Neural cell (in vitro differentiated cells): ENCODE results near the gene CD164. TPM values are rescaled to one million over a fixed set of nuclear protein-coding genes. Genes with fewer than 3 reads are reported as not detected.

Source experiments
- H2AFZ ChIP-seq: fragments of 200-600, 300-800 bp; sonication (generic), shearing (Covaris generic); 2 replicates; pipeline ENCODE4 v1.6.0; 2014; ENCODE audit warnings: low read depth, mild to moderate bottlenecking, antibody characterized with exemption, low read length, moderate library complexity
- H3F3A ChIP-seq: fragments of 200-600 bp; shearing (Covaris generic); 2 replicates; pipeline ENCODE4 v1.6.1; 2016; ENCODE audit warnings: mild to moderate bottlenecking, moderate library complexity, mixed read lengths, antibody characterized with exemption, low read length; ENCODE audit not compliant: insufficient read depth, poor library complexity, severe bottlenecking
- H3K27ac ChIP-seq: fragments of 200-600, 300-800 bp; sonication (generic), shearing (Covaris generic); 2 replicates; pipeline ENCODE4 v1.5.1; 2014; ENCODE audit warnings: mild to moderate bottlenecking, low read length, moderate library complexity
- H3K27me3 ChIP-seq: fragments of 300-800, 200-600 bp; sonication (generic), shearing (Covaris generic); 2 replicates; pipeline ENCODE4 v1.6.0; 2014; ENCODE audit warnings: mild to moderate bottlenecking, low read depth, low read length, moderate library complexity; ENCODE audit not compliant: insufficient read depth
- H3K36me3 ChIP-seq: fragments of 300-800, 200-600 bp; sonication (generic), shearing (Covaris generic); 2 replicates; pipeline ENCODE4 v1.5.1; 2014; ENCODE audit warnings: mild to moderate bottlenecking, antibody characterized with exemption, low read length, moderate library complexity; ENCODE audit not compliant: insufficient read depth
- H3K4me2 ChIP-seq: fragments of 300-800, 200-600 bp; sonication (generic), shearing (Covaris generic); 2 replicates; pipeline ENCODE4 v1.6.0; 2014; ENCODE audit warnings: mild to moderate bottlenecking, low read length
- H3K4me3 ChIP-seq: fragments of 300-800, 200-600 bp; sonication (generic), shearing (Covaris generic); 2 replicates; pipeline ENCODE4 v1.5.1; 2014; ENCODE audit warnings: mild to moderate bottlenecking, low read length, moderate library complexity
- H3K79me2 ChIP-seq: fragments of 200-600 bp; shearing (Covaris generic); replicated peaks from 2 replicates; pipeline ENCODE4 v1.6.0; 2014; ENCODE audit warnings: mild to moderate bottlenecking, low read length, moderate library complexity; ENCODE audit not compliant: insufficient read depth
- H3K9ac ChIP-seq: fragments of 300-800, 200-600 bp; sonication (generic), shearing (Covaris generic); 2 replicates; pipeline ENCODE4 v1.6.1; 2016; ENCODE audit warnings: mild to moderate bottlenecking, low read length, mixed read lengths
- H3K9me2 ChIP-seq: fragments of 200-600 bp; shearing (Covaris generic); 2 replicates; pipeline ENCODE4 v1.6.1; 2016; ENCODE audit warnings: mild to moderate bottlenecking, low read length, mixed read lengths; ENCODE audit not compliant: insufficient read depth
- H3K9me3 ChIP-seq: fragments of 200-600, 300-800 bp; sonication (generic), shearing (Covaris generic); 2 replicates; pipeline ENCODE4 v1.6.1; 2016; ENCODE audit warnings: mild to moderate bottlenecking, mixed run types, low read length, moderate library complexity, mixed read lengths
- H4K20me1 ChIP-seq: fragments of 200-600 bp; shearing (Covaris generic); 2 replicates; pipeline ENCODE4 v1.6.1; 2016; ENCODE audit warnings: mild to moderate bottlenecking, mixed run types; ENCODE audit not compliant: insufficient read depth
- EP300 ChIP-seq: fragments of 450-650 bp; conservative IDR thresholded peaks from 2 replicates; pipeline ENCODE4 v1.6.1; 2014; ENCODE audit warnings: antibody characterized with exemption, mild to moderate bottlenecking, moderate library complexity; ENCODE audit not compliant: poor library complexity, severe bottlenecking
- EZH2 ChIP-seq: fragments of 200-600, 300-800 bp; shearing (Covaris generic), sonication (generic); IDR thresholded peaks from 2 replicates; pipeline ENCODE4 v1.6.1; 2014; ENCODE audit warnings: antibody characterized with exemption, low read length, borderline replicate concordance, mild to moderate bottlenecking; ENCODE audit not compliant: insufficient read depth, poor library complexity, severe bottlenecking
- MXI1 ChIP-seq: fragments of 450-650 bp; conservative IDR thresholded peaks from 2 replicates; pipeline ENCODE4 v1.6.1; 2014; ENCODE audit warnings: antibody characterized with exemption, mild to moderate bottlenecking; ENCODE audit not compliant: poor library complexity, severe bottlenecking
- POLR2AphosphoS5 ChIP-seq: IDR thresholded peaks from 2 replicates; pipeline ENCODE4 v1.6.1; 2012
- RAD21 ChIP-seq: fragments of 450-650 bp; conservative IDR thresholded peaks from 2 replicates; pipeline ENCODE4 v1.6.1; 2014; ENCODE audit warnings: antibody characterized with exemption, mild to moderate bottlenecking, moderate library complexity
- SMC3 ChIP-seq: fragments of 450-650 bp; conservative IDR thresholded peaks from 2 replicates; pipeline ENCODE4 v1.6.1; 2014; ENCODE audit warnings: antibody characterized with exemption, mild to moderate bottlenecking, moderate library complexity; ENCODE audit not compliant: poor library complexity
- TAF1 ChIP-seq: IDR thresholded peaks from 2 replicates; pipeline ENCODE4 v1.6.1; 2012; ENCODE audit warnings: low read depth
- polyA minus RNA-seq: library from RNA; depleted of rRNA, polyadenylated mRNA; stranded (reverse); fragments of >200 nt; gene quantifications from 2 replicates; pipeline ENCODE4 v1.2.3, GENCODE V29; 2014
- polyA plus RNA-seq: library from polyadenylated mRNA; depleted of rRNA; stranded (reverse); fragments of >200 nt; gene quantifications from 2 replicates; pipeline ENCODE4 v1.2.3, GENCODE V29; 2014
- TF ChIP-seq, protein P1 (sequence below): IDR thresholded peaks from 2 replicates; pipeline ENCODE4 v1.6.1; 2012; ENCODE audit warnings: borderline replicate concordance
- TF ChIP-seq, protein P2 (sequence below): fragments of 450-650 bp; IDR thresholded peaks from 2 replicates; pipeline ENCODE4 v1.5.1; 2014; ENCODE audit warnings: antibody characterized with exemption, mild to moderate bottlenecking, moderate library complexity; ENCODE audit not compliant: poor library complexity, severe bottlenecking

Gene CD164
- polyA plus RNA-seq (35.3 and 42.6 TPM in 2 replicates), polyA minus RNA-seq (43.4 and 48.2 TPM in 2 replicates)

DNA sequence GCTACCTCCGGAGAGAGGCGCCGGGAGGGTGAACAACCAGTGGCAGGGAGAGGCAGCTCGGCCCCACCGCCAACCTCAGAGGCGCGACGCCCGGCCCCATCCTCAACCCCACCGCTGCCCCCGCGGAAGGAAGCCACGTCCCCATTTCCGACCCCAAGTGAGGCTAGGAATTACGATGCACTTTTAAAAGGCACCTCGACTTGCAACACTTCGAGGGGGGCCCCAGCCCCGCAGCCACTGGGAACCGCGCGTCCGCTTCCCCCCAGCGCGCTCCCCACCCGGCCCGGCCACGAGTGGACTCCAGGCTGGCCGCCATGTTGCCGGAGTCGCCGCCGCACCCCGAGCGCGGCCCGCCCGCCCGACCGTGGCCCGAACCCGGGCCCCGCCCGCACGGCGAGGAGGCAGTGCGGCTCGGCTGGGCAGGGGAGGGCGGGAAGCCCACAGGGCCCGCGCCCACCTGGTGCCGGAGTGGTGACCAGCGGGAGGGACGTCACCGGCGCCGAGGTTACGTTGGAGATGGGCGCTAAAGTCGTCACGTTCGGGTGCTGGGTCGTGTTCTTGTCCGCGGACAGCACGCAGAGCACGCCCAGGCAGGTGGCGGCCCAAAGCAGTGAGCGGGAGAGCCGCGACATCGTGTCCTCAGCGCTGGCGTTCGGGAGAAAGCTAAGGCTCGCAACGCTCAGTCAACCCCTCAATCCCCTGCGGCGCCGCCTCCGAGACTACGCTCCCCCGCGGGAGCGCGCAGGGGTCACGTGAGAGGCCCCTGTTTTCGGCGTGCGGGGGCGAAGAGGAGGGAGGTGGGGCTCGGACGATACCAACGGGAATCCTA lies at the start of gene CD164:
Gene CD164, minus strand, starts transcription at position 721 of the 829 bp plus-strand sequence. Its CDS starts 89 bp downstream, at position 632.
- Histone ChIP-seq H3K9me2 (no peaks in the 10 kb centered on the region), H2AFZ (peak within 1 kb of the TSS; percentile 74), H3K79me2 (peaks cover 43% of the 10 kb centered on the region), H3K4me3 (peak within 1 kb of the TSS; percentile 91), H3K9ac (peak within 1 kb of the TSS; percentile 87), H3F3A (peaks cover 4% of the 10 kb centered on the region), H4K20me1 (no peaks in the 10 kb centered on the region), H3K36me3 (no peaks in the 10 kb centered on the region), H3K27me3 (no peaks in the 10 kb centered on the region), H3K9me3 (no peaks in the 10 kb centered on the region), H3K4me2 (peak within 1 kb of the TSS; percentile 95), H3K27ac (peak within 1 kb of the TSS; percentile 95)
- no peak for TF ChIP-seq EZH2
- peak; percentile 22 for TF ChIP-seq SMC3
- peak; percentile 47 for TF ChIP-seq EP300
- TF ChIP-seq RAD21: no peak
- peak; percentile 91 for TF ChIP-seq POLR2AphosphoS5
- TF ChIP-seq, protein P1, sequence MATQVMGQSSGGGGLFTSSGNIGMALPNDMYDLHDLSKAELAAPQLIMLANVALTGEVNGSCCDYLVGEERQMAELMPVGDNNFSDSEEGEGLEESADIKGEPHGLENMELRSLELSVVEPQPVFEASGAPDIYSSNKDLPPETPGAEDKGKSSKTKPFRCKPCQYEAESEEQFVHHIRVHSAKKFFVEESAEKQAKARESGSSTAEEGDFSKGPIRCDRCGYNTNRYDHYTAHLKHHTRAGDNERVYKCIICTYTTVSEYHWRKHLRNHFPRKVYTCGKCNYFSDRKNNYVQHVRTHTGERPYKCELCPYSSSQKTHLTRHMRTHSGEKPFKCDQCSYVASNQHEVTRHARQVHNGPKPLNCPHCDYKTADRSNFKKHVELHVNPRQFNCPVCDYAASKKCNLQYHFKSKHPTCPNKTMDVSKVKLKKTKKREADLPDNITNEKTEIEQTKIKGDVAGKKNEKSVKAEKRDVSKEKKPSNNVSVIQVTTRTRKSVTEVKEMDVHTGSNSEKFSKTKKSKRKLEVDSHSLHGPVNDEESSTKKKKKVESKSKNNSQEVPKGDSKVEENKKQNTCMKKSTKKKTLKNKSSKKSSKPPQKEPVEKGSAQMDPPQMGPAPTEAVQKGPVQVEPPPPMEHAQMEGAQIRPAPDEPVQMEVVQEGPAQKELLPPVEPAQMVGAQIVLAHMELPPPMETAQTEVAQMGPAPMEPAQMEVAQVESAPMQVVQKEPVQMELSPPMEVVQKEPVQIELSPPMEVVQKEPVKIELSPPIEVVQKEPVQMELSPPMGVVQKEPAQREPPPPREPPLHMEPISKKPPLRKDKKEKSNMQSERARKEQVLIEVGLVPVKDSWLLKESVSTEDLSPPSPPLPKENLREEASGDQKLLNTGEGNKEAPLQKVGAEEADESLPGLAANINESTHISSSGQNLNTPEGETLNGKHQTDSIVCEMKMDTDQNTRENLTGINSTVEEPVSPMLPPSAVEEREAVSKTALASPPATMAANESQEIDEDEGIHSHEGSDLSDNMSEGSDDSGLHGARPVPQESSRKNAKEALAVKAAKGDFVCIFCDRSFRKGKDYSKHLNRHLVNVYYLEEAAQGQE: peak; percentile 68
- peak; percentile 62 for TF ChIP-seq MXI1
- peak; percentile 93 for TF ChIP-seq TAF1
- TF ChIP-seq, protein P2, sequence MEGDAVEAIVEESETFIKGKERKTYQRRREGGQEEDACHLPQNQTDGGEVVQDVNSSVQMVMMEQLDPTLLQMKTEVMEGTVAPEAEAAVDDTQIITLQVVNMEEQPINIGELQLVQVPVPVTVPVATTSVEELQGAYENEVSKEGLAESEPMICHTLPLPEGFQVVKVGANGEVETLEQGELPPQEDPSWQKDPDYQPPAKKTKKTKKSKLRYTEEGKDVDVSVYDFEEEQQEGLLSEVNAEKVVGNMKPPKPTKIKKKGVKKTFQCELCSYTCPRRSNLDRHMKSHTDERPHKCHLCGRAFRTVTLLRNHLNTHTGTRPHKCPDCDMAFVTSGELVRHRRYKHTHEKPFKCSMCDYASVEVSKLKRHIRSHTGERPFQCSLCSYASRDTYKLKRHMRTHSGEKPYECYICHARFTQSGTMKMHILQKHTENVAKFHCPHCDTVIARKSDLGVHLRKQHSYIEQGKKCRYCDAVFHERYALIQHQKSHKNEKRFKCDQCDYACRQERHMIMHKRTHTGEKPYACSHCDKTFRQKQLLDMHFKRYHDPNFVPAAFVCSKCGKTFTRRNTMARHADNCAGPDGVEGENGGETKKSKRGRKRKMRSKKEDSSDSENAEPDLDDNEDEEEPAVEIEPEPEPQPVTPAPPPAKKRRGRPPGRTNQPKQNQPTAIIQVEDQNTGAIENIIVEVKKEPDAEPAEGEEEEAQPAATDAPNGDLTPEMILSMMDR: no peak

DNA sequence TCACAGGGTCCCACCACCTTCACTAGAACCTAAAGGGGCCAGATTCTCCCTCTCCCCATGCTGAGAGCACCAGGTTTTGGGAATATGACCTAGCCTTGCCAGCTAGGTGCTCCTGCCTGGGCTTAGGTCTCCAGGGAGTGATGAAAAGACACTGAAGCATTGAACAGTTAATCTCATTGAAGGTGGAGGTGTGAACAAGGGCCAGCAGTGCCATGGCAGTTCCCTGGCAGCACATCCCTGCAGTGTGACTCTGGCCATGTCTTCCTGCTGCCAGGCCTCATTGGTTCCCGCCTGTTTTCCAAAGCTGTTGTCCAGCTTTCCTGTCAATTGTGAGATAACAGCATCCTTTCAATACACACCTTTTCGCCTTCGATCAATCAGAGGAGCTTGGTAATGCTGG lies 47.2 kb upstream of the CD164 start:
- Histone ChIP-seq H2AFZ (no peak overlapping the region), H3K36me3 (no peaks in the 10 kb centered on the region), H3K79me2 (no peaks in the 10 kb centered on the region), H4K20me1 (no peaks in the 10 kb centered on the region), H3K27me3 (no peaks in the 10 kb centered on the region), H3K9me2 (no peaks in the 10 kb centered on the region), H3F3A (no peaks in the 10 kb centered on the region), H3K27ac (no peak overlapping the region), H3K4me3 (no peak overlapping the region), H3K9ac (no peak overlapping the region), H3K9me3 (no peaks in the 10 kb centered on the region), H3K4me2 (no peak overlapping the region)
- TF ChIP-seq TAF1: no peak
- no peak for TF ChIP-seq EZH2
- no peak for TF ChIP-seq POLR2AphosphoS5
- TF ChIP-seq, protein P1: no peak
- TF ChIP-seq SMC3: no peak
- TF ChIP-seq RAD21: no peak
- no peak for TF ChIP-seq MXI1
- TF ChIP-seq, protein P2: no peak
- no peak for TF ChIP-seq EP300
